NT2/D1 (cell line): Measurements from ENCODE around the gene GNB5.

Source experiments
- DNase-seq: peaks from one replicate; pipeline ENCODE4 v3.0.0-alpha.2; 2011; ENCODE audit warnings: low read depth, low spot score
- H3K27me3 ChIP-seq: 2 replicates; pipeline ENCODE4 v1.6.0; 2011; ENCODE audit warnings: mild to moderate bottlenecking; ENCODE audit not compliant: insufficient read length, insufficient read depth
- H3K36me3 ChIP-seq: 2 replicates; pipeline ENCODE4 v1.6.1; 2011; ENCODE audit warnings: mild to moderate bottlenecking, low read length, mixed read lengths; ENCODE audit not compliant: insufficient read depth, insufficient read length
- H3K4me1 ChIP-seq: 2 replicates; pipeline ENCODE4 v1.5.1; 2011; ENCODE audit not compliant: insufficient read depth, insufficient read length
- H3K4me3 ChIP-seq: 2 replicates; pipeline ENCODE4 v1.5.1; 2011; ENCODE audit warnings: low read depth; ENCODE audit not compliant: insufficient read length
- H3K9ac ChIP-seq: 2 replicates; pipeline ENCODE4 v1.6.0; 2011; ENCODE audit warnings: low read depth; ENCODE audit not compliant: insufficient read length
- H3K9me3 ChIP-seq: 2 replicates; pipeline ENCODE4 v1.5.1; 2011; ENCODE audit warnings: mild to moderate bottlenecking, low read length; ENCODE audit not compliant: insufficient read depth
- SUZ12 ChIP-seq: IDR thresholded peaks from 2 replicates; pipeline ENCODE4 v1.6.1; 2011; ENCODE audit not compliant: insufficient read length, insufficient read depth; ENCODE audit errors: extremely low read depth
- YY1 ChIP-seq: IDR thresholded peaks from 2 replicates; pipeline ENCODE4 v1.6.1; 2011; ENCODE audit not compliant: insufficient read length, insufficient read depth
- ZNF274 ChIP-seq: IDR thresholded peaks from 2 replicates; pipeline ENCODE4 v1.6.1; 2011; ENCODE audit warnings: mild to moderate bottlenecking, low read depth, low read length

Gene GNB5

DNA sequence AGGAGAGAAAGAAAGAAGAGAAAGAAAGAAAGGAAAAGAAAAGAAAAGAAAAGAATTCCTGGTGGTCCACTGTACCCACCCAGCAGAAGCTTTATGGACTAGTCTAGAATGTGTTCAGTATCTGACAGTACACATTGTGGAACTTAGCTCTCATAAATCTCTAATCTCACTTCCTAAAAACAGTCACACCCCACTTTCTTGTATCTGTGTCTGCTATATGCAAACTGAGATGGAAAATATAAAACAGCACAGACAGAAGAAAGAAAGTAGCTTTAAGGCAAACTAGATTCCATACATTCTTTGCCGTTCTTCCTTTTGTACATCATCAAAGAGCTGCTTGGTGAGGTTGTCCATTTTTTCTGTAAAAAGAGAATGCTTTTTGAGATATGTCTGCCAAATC lies 41.1 kb upstream of the GNB5 start:
- Histone ChIP-seq H3K36me3 (no peaks in the 10 kb centered on the region), H3K9me3 (no peaks in the 10 kb centered on the region), H3K9ac (no peak overlapping the region), H3K4me3 (no peak overlapping the region), H3K4me1 (no peaks in the 10 kb centered on the region), H3K27me3 (no peaks in the 10 kb centered on the region)
- TF ChIP-seq ZNF274 (no peak), YY1 (no peak), SUZ12 (no peak)
- DNase-seq, result no peak

DNA sequence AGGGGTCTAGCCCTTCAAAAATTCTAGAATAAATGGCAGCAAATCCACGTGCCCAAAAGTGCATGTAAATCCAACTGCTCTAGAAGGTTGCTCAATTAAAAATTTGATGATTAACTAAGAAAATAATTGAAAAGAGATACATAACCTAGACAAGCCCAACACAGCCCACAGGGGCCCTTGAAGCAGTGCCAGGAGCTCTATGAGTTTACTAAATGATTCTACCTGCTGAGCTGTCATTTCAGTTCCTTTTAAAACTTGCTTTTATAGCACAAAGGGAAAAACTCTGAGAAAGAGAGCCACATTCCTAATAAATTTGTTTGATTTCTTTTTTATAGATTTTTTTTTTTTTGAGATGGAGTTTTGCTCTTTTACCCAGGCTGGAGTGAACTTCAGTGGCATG lies 38.9 kb upstream of the GNB5 start:
- Histone ChIP-seq H3K4me1 (no peaks in the 10 kb centered on the region), H3K36me3 (no peaks in the 10 kb centered on the region), H3K9me3 (no peaks in the 10 kb centered on the region), H3K4me3 (no peak overlapping the region), H3K27me3 (no peaks in the 10 kb centered on the region), H3K9ac (no peak overlapping the region)
- TF ChIP-seq SUZ12 (no peak), YY1 (no peak), ZNF274 (no peak)
- no peak for DNase-seq

DNA sequence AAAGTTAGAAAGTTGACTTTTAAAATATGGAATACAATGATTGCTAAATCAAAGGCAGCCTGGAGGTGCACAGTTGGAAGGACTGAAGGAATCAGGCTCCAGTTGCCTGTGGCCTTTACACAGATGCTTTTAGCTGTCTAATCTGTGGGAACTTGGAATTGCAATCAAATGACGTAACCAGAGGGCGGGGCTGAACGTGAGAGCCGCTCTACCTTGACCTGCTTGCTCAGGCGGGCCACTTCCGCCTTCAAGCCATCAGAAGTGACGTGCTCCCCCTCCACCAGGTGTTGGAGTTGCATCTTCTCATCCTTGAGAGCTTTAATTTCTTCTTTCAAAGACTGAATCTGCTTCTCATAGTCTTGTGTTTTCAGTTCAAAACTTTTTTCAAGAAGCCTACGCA lies 37.7 kb upstream of the GNB5 start:
- Histone ChIP-seq H3K9ac (no peak overlapping the region), H3K4me1 (no peaks in the 10 kb centered on the region)

DNA sequence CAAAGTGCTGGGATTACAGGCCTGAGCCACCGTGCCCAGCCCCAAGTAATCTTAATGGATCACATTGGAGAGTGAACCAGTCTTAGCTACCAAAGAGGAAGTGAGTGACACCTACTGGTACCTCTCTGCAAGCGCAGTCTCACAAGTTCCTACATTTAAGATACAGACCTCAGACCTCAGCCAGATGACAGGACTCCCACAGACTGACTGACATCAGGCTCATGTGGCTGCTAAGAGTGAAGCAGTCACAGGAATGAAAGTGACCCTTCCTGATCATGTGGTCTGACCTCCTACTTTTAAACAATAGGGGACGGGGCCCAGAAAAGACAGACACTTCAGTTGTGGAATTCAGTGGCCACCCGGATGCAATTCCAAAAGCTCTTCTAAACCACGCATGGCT lies 36.3 kb upstream of the GNB5 start:
- Histone ChIP-seq H3K27me3 (no peaks in the 10 kb centered on the region), H3K36me3 (no peaks in the 10 kb centered on the region), H3K9me3 (no peaks in the 10 kb centered on the region), H3K4me3 (no peak overlapping the region), H3K4me1 (no peaks in the 10 kb centered on the region), H3K9ac (no peak overlapping the region)
- TF ChIP-seq YY1, result no peak
- no peak for TF ChIP-seq SUZ12
- TF ChIP-seq ZNF274, result no peak
- peak; percentile 63 for DNase-seq

More for the DNA sequence above, 37.7 kb upstream of the GNB5 start:
- H3K9me3 ChIP-seq, result no peaks in the 10 kb centered on the region
- no peak overlapping the region for H3K4me3 ChIP-seq
- no peak for DNase-seq
- H3K27me3 ChIP-seq, result no peaks in the 10 kb centered on the region
- H3K36me3 ChIP-seq, result no peaks in the 10 kb centered on the region
- TF ChIP-seq ZNF274 (no peak), YY1 (no peak), SUZ12 (no peak)

DNA sequence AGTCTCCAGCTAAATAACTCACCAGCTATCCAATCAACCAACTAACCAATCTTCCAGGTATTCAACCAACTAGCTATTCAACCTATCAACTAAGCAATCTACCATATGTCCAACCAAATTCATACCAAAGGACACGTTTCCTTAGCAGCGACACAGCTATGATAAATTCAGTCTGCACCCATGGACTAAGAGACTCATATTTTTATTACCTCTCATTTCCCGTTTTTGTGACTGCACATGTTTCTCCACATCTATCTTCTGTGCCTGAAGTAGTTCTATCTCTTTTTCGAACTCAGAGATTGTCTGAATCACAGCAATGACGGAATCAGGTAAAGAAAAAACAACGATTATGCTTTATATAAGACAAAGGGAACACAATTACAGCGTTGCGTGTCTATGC lies 34.0 kb upstream of the GNB5 start:
- DNase-seq, result no peak
- TF ChIP-seq YY1 (no peak), SUZ12 (no peak), ZNF274 (no peak)
- Histone ChIP-seq H3K4me1 (no peaks in the 10 kb centered on the region), H3K9ac (no peak overlapping the region), H3K4me3 (no peak overlapping the region), H3K36me3 (no peaks in the 10 kb centered on the region), H3K27me3 (no peaks in the 10 kb centered on the region), H3K9me3 (no peaks in the 10 kb centered on the region)

DNA sequence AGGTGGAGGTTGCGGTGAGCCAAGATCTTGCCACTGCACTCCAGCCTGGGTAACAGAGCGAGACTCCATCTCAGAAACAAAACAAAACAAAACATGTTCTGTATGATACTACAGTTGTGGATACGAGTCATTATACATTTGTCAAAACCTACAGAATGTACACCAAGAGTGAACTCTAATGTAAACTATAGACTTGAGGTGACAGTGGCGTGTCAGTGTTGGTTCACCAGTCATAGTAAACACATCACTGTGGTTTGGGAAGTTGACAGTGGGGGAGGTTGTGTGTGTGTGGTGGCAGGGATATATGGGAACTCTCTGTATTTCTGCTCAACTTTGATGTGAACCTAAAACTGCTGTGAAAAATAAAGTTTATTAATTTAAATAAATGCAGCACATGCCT lies 33.0 kb upstream of the GNB5 start:
- Histone ChIP-seq H3K27me3 (no peaks in the 10 kb centered on the region), H3K4me1 (no peaks in the 10 kb centered on the region), H3K9me3 (no peaks in the 10 kb centered on the region), H3K4me3 (no peak overlapping the region), H3K36me3 (no peaks in the 10 kb centered on the region), H3K9ac (no peak overlapping the region)
- no peak for DNase-seq
- TF ChIP-seq YY1 (no peak), SUZ12 (no peak), ZNF274 (no peak)

DNA sequence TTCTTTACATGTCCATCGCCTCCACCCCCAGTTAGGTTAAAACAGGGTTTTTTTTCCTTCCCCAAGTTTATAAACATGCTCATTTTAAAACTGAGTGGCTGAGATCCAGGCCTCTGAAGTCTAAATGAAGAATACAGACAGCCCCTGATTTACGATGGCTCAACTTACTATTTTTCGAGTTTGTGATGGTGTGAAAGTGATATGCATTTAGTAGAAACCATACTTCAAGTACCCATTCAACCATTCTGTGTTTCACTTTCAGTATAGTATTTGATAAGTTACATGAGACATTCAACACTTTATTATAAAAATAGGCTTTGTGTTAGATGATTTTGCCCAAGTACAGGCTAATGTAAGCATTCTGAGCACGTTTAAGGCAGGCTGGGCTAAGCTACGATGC lies 30.5 kb upstream of the GNB5 start:
- no peaks in the 10 kb centered on the region for H3K27me3 ChIP-seq
- no peak for DNase-seq
- no peak for TF ChIP-seq YY1
- TF ChIP-seq SUZ12, result no peak
- TF ChIP-seq ZNF274, result no peak
- no peaks in the 10 kb centered on the region for H3K4me1 ChIP-seq
- H3K9me3 ChIP-seq, result no peaks in the 10 kb centered on the region
- H3K9ac ChIP-seq, result no peak overlapping the region
- no peak overlapping the region for H3K4me3 ChIP-seq
- no peaks in the 10 kb centered on the region for H3K36me3 ChIP-seq

DNA sequence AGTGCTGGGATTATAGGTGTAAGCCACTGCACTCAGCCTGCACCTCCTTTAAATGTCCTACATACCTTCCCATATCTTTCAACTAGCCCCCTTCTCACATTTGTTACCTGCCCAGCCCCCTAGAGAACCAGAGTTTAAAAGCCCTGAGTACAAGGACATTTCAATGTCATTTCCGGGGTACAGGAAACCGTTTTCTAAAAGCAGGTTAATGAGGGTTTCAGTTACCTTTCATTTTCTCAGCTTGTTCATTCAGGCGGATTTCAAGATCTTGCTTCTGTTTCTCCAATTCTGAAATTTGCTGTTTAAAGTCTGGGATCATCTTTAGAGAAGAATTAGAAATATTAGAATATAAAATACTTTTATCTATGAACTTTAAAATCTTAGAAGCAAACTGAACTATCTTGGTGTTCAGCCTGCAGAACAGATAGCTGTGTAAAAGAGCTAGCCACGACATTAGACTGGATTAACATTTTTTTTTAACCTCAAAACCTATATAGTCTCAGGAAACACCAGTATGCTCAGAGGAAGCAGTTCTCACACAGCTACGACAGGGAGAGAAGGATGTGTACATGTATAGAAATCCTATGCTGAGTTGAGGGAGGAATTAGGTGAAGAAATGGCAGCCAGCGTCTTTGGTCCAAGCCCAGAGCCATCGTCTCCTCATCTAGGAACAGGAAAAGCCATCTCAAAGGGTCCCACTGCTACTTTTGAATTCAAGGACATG lies 29.9 kb upstream of the GNB5 start:
- H3K9ac ChIP-seq, result no peak overlapping the region
- no peaks in the 10 kb centered on the region for H3K4me1 ChIP-seq
- no peak overlapping the region for H3K4me3 ChIP-seq
- H3K9me3 ChIP-seq, result no peaks in the 10 kb centered on the region
- H3K27me3 ChIP-seq, result no peaks in the 10 kb centered on the region
- no peak for DNase-seq
- H3K36me3 ChIP-seq, result no peaks in the 10 kb centered on the region
- TF ChIP-seq ZNF274, result no peak
- TF ChIP-seq YY1, result no peak
- TF ChIP-seq SUZ12, result no peak
